AG04449 (cell line): ENCODE data around the gene HADHA.

Experiments
- CTCF ChIA-PET: fragments of 350-600 bp; formaldehyde crosslinking; extraction: SDS; loops from one replicate; lab custom pipeline; 2021; ENCODE audit warnings: antibody characterized with exemption; lab: Yijun Ruan, JAX
- POLR2A ChIA-PET: fragments of 400-600, 350-600 bp; formaldehyde crosslinking; extraction: SDS; loops from one replicate; lab custom pipeline; 2020; ENCODE audit warnings: antibody characterized with exemption, inconsistent platforms; lab: Yijun Ruan, JAX
- DNase-seq: peaks from one replicate; pipeline ENCODE4 v3.0.0-alpha.2; 2010; ENCODE audit warnings: low read depth, low spot score
- H3K4me3 ChIP-seq: 2 replicates; pipeline ENCODE4 v1.5.1; 2011; ENCODE audit warnings: low read depth, mild to moderate bottlenecking, control low read depth, low read length
- CTCF ChIP-seq: IDR thresholded peaks from one replicate; pipeline ENCODE4 v1.5.1; 2011; ENCODE audit warnings: mild to moderate bottlenecking, moderate library complexity, low read length, control low read depth, inconsistent platforms; ENCODE audit not compliant: insufficient read depth; ENCODE audit errors: missing control alignments

HADHA gene

GRCh38 chr2:26193578-26194231, 50.7 kb downstream of the HADHA start:
- ChIA-PET CTCF (interaction anchor here (1.0 to 3.7 kb wide), 4 partner anchors 8 to 202 kb away, joined by 3 to 23 read pairs (median 4); no protein-coding TSS in a partner anchor), POLR2A (no interaction called here)
- TF ChIP-seq CTCF = no peak
- DNase-seq = no peak
- no peak overlapping the region for H3K4me3 ChIP-seq

GRCh38 chr2:26191316-26192159, 52.9 kb downstream of the HADHA start:
- POLR2A ChIA-PET = interaction anchor here (1.1 kb wide), 1 partner anchor 11 kb away, joined by 4 read pairs; no protein-coding TSS in a partner anchor
- H3K4me3 ChIP-seq = no peak overlapping the region
- no peak for TF ChIP-seq CTCF
- CTCF ChIA-PET = interaction anchor here (1.4 kb wide), 1 partner anchor 200 kb away, joined by 3 read pairs; no protein-coding TSS in a partner anchor
- DNase-seq = no peak

GRCh38 chr2:26190369-26190768, 54.1 kb downstream of the HADHA start:
- no peak for TF ChIP-seq CTCF
- CTCF ChIA-PET = no interaction called here
- DNase-seq = no peak
- H3K4me3 ChIP-seq = no peak overlapping the region
- POLR2A ChIA-PET = no interaction called here

- no peak for TF ChIP-seq CTCF
- H3K4me3 ChIP-seq = no peak overlapping the region
- POLR2A ChIA-PET = no interaction called here
- DNase-seq = no peak
- CTCF ChIA-PET = interaction anchor here (1.1 to 1.2 kb wide), 2 partner anchors 8 to 388 kb away, joined by 3 to 4 read pairs; no protein-coding TSS in a partner anchor
Observed at GRCh38 chr2:26189751-26190150, 54.7 kb downstream of the HADHA start.

- CTCF ChIA-PET = interaction anchor here (1.1 to 1.2 kb wide), 2 partner anchors 9 to 389 kb away, joined by 3 to 4 read pairs; no protein-coding TSS in a partner anchor
- DNase-seq = no peak
- no peak overlapping the region for H3K4me3 ChIP-seq
- POLR2A ChIA-PET = interaction anchor here (0.7 kb wide), 1 partner anchor 311 kb away, joined by 3 read pairs; the partner anchor contains the start of gene ASXL2
- no peak for TF ChIP-seq CTCF
Observed at GRCh38 chr2:26189123-26189522, 55.3 kb downstream of the HADHA start.
